ENCODE results near the gene ARNT2. TPM values are rescaled to one million over a fixed set of nuclear protein-coding genes. Genes with fewer than 3 reads are reported as not detected.
A peak's percentile ranks its signal among the peaks of the same experiment; 100 is the strongest.

ARNT2 gene
- total RNA-seq (2016; rRNA removed; fragmentation: Illumina TruSeq; extraction: Trizol) = 0.69 and 1.1 TPM in 2 replicates
- 0.91 and 1.6 TPM in 2 replicates for total RNA-seq (2016; cell fraction: cytosol; rRNA removed; fragmentation: Illumina TruSeq; extraction: Trizol; ENCODE audit: low read depth)
- 1.0 and 1.2 TPM in 2 replicates for total RNA-seq (2016; cell fraction: insoluble cytoplasmic fraction; rRNA removed; fragmentation: Illumina TruSeq; extraction: Trizol)
- total RNA-seq (2016; cell fraction: membrane; rRNA removed; fragmentation: Illumina TruSeq; extraction: Trizol) = 0.93 and 1.0 TPM in 2 replicates
- 0.56 and 1.1 TPM in 2 replicates for total RNA-seq (2016; cell fraction: nucleus; rRNA removed; fragmentation: Illumina TruSeq; extraction: Trizol)
- 1.3 and 1.7 TPM in 2 replicates for polyA plus RNA-seq (2011; rRNA removed)
- 0.94 and 1.1 TPM in 2 replicates for polyA plus RNA-seq (2011; cell fraction: cytosol; rRNA removed)
- 1.3 and 1.4 TPM in 2 replicates for polyA plus RNA-seq (2011; cell fraction: nucleus; rRNA removed)
- polyA plus RNA-seq (2012) = 1.2 TPM in 2 replicates
- 0.83 and 1.2 TPM in 2 replicates for polyA plus RNA-seq (2016; cell fraction: cytosol; fragmentation: Illumina TruSeq; extraction: Trizol; ENCODE audit: low read depth)
- 0.79 and 1.2 TPM in 2 replicates for polyA plus RNA-seq (2016; cell fraction: insoluble cytoplasmic fraction; fragmentation: Illumina TruSeq; extraction: Trizol; ENCODE audit: low read depth)
- polyA plus RNA-seq (2016; cell fraction: membrane; fragmentation: Illumina TruSeq; extraction: Trizol; ENCODE audit: low read depth) = 0.91 and 0.98 TPM in 2 replicates
- polyA plus RNA-seq (2016; cell fraction: nucleus; fragmentation: Illumina TruSeq; extraction: Trizol; ENCODE audit: insufficient read depth, low read depth) = 0.83 and 1.7 TPM in 2 replicates
- 2.0 and 2.2 TPM in 2 replicates for polyA minus RNA-seq (2011; rRNA and poly(A)+ RNA removed; ENCODE audit: low replicate concordance)
- 0.97 and 1.1 TPM in 2 replicates for polyA minus RNA-seq (2011; cell fraction: cytosol; rRNA and poly(A)+ RNA removed)
- polyA minus RNA-seq (2011; cell fraction: nucleus; rRNA and poly(A)+ RNA removed) = 1.3 and 2.6 TPM in 2 replicates
- percentile 36 among the genes with signal in this experiment for Bru-seq, nascent RNA
- BruChase-seq, experiment 1, labeled RNA remaining after a 6-hour chase = percentile 33 among the genes with signal in this experiment
- BruChase-seq, experiment 2, labeled RNA remaining after a 2-hour chase = percentile 34 among the genes with signal in this experiment
- long read RNA-seq, experiment 1 = 0 reads
- long read RNA-seq, experiment 2, partial matches to known transcripts = 0 of 6 reads
- long read RNA-seq, experiment 2, other reads (novel, unspliced or antisense) = 6 of 6 reads

GRCh38 chr15:80404057-80404760, at the start of gene ARNT2:
TSS of gene ARNT2 (plus strand) at chr15:80404382. CDS start at chr15:80404516, 134 bp downstream.
- Histone ChIP-seq H3K9ac (ENCODE audit: insufficient read depth, low read depth, low read length) (peak within 1 kb of the TSS; percentile 43; the same call in 1 of the 2 replicates), H3K79me2 (ENCODE audit: insufficient read depth, low read length) (no peaks in the 10 kb centered on the region), H3K4me1 (ENCODE audit: insufficient read depth, low read length) (peaks cover 10% of the 10 kb centered on the region; the same call in 1 of the 2 replicates), H3K27me3 (ENCODE audit: control insufficient read depth in 1 of 2, insufficient read depth in 2 of 2, low read length in 2 of 2) (peaks cover 4 to 43% of the 10 kb centered on the region in 2 experiments; a peak in 3 of 5 replicates), H3K4me3 (replicated peaks in 1 of 3; ENCODE audit: insufficient read depth in 1 of 3, low read depth in 2 of 3, low read length in 3 of 3) (peak within 1 kb of the TSS; percentile 31 to 69 (median 37); a peak in 4 of 6 replicates), H3K27ac (ENCODE audit: extremely low read length, insufficient read depth, low read length) (no peak within 1 kb of the TSS), H3K4me2 (ENCODE audit: low read depth, low read length) (peak within 1 kb of the TSS; percentile 66), H3K36me3 (replicated peaks in 1 of 2; ENCODE audit: control insufficient read depth in 1 of 2, insufficient read depth in 2 of 2, low read length in 2 of 2) (no peaks in the 10 kb centered on the region), H4K20me1 (ENCODE audit: insufficient read depth, low read length) (0 out of 2 replicates have a peak, but pooled peaks cover 3% of the 10 kb centered on the region), H3K9me3 (ENCODE audit: low read length) (no peaks in the 10 kb centered on the region), H2AFZ (ENCODE audit: low read length) (no peak within 1 kb of the TSS)
- FAIRE-seq (no peak), ATAC-seq (peak; percentile 75), DNase-seq (ENCODE audit: low spot score) (no peak)
- 0 out of 2 replicates have a peak, but pooled peaks have one; percentile 23 for TF ChIP-seq CHD2 (IDR thresholded peaks at IDR 0.05; ENCODE audit: low read depth, low read length)
- TF ChIP-seq ZNF777 (CRISPR knock-in tag; IDR thresholded peaks at IDR 0.05) = peak; percentile 68; the same call in 1 of the 2 replicates
- 0 out of 2 replicates have a peak, but pooled peaks have one; percentile 39 for TF ChIP-seq MTF2 (CRISPR knock-in tag; IDR thresholded peaks at IDR 0.05; ENCODE audit: borderline replicate concordance)
- no peak for TF ChIP-seq RBFOX2 (IDR thresholded peaks at IDR 0.05; ENCODE audit: low read depth, low read length)
- no peak for TF ChIP-seq ATF1 (CRISPR knock-in tag; IDR thresholded peaks at IDR 0.05)
- 0 out of 2 replicates have a peak, but pooled peaks have one; percentile 13 for TF ChIP-seq ZFY (CRISPR knock-in tag; IDR thresholded peaks at IDR 0.05)
- 0 out of 2 replicates have a peak, but pooled peaks have one; percentile 24 for TF ChIP-seq ZNF263 (CRISPR knock-in tag; IDR thresholded peaks at IDR 0.05)
- POLR2A ChIA-PET = no interaction called here
- no TSS peak for BruUV-seq (replicated peaks)
- no CpG with 5 or more reads among the region's 102 CpGs for WGBS (ENCODE audit: low lambda C conversion rate)
- in situ Hi-C loops (cut with HindIII; ENCODE audit: extremely low pct_ligation_motif_present, low pct_unique_long_range_greater_than_20kb) = no loop called here
- intact Hi-C loops (cut with micrococcal nuclease; ENCODE audit: unreplicated experiment) = no loop called here
- CTCF ChIA-PET (ENCODE audit: low intra/inter-chr PET ratio, low total read pairs) = no interaction called here

All from HepG2 (cell line).